Measurements from ENCODE around the gene NBEA. TPM values are rescaled to one million over a fixed set of nuclear protein-coding genes. Genes with fewer than 3 reads are reported as not detected.

The NBEA gene
- total RNA-seq, 1 experiment from 2014 or later: 4.1 TPM

- ATAC-seq (no peak), DNase-seq (ENCODE audit: low read depth, low spot score) (no peak)
- Histone ChIP-seq H3K27ac (ENCODE audit: low read depth, low read length) (no peak overlapping the region), H3K4me3 (replicated peaks in 1 of 2; ENCODE audit: low read depth in 1 of 2, low read length in 2 of 2) (no peak overlapping the region), H2AFZ (ENCODE audit: low read depth, low read length, poor library complexity, severe bottlenecking) (no peak overlapping the region), H3K4me1 (ENCODE audit: control insufficient read depth in 1 of 2, insufficient read depth in 2 of 2, low read length in 2 of 2) (peaks cover 0 to 7% of the 10 kb centered on the region in 2 experiments; a peak in 2 of 4 replicates), H4K20me1 (ENCODE audit: insufficient read depth) (no peaks in the 10 kb centered on the region), H3K27me3 (ENCODE audit: insufficient read depth, low read length) (no peaks in the 10 kb centered on the region), H3K9me2 (ENCODE audit: insufficient read depth) (no peaks in the 10 kb centered on the region), H3K9ac (ENCODE audit: low read length) (no peak overlapping the region), H3K9me3 (ENCODE audit: control insufficient read depth in 1 of 2, insufficient read depth in 1 of 2, low read depth in 1 of 2, low read length in 2 of 2) (no peaks in the 10 kb centered on the region), H3K79me2 (ENCODE audit: insufficient read depth, low read length) (no peaks in the 10 kb centered on the region), H3K36me3 (ENCODE audit: control insufficient read depth in 1 of 2, insufficient read depth in 2 of 2, low read length in 2 of 2) (no peaks in the 10 kb centered on the region), H3K4me2 (ENCODE audit: low read length) (no peak overlapping the region)
- intact Hi-C loops (cut with micrococcal nuclease): loop anchor here (2.0 kb wide), 1 partner anchor 89 kb away; no protein-coding TSS in a partner anchor
- POLR2A ChIA-PET: no interaction called here
- CTCF ChIA-PET: interaction anchor here (0.7 to 1.7 kb wide), 3 partner anchors 8 to 14 kb away, joined by 3 to 8 read pairs (median 3); no protein-coding TSS in a partner anchor
- TF ChIP-seq CBX3 (IDR thresholded peaks at IDR 0.05; ENCODE audit: low read depth): no peak
- TF ChIP-seq POLR2AphosphoS5 (IDR thresholded peaks at IDR 0.05; ENCODE audit: low read depth, low read length): no peak
- no peak for TF ChIP-seq RAD21 (IDR thresholded peaks at IDR 0.05; ENCODE audit: low read depth)
- no peak for TF ChIP-seq MAX (IDR thresholded peaks at IDR 0.05)
- no peak for TF ChIP-seq SRF (IDR thresholded peaks at IDR 0.05; ENCODE audit: low read depth)
- no peak for TF ChIP-seq YY1 (IDR thresholded peaks at IDR 0.05; ENCODE audit: extremely low read depth, insufficient replicate concordance, low read depth, low read length)
- no TSS peak for BruUV-seq (replicated peaks)
- RAD21 ChIA-PET (ENCODE audit: low non-redundant PET in 1 of 2, low total read pairs in 2 of 2, uncharacterized antibody in 2 of 2, unreplicated experiment in 2 of 2): no interaction called here
Measured at GRCh38 chr13:35631666-35632065, 689.6 kb downstream of the NBEA start.

DNA sequence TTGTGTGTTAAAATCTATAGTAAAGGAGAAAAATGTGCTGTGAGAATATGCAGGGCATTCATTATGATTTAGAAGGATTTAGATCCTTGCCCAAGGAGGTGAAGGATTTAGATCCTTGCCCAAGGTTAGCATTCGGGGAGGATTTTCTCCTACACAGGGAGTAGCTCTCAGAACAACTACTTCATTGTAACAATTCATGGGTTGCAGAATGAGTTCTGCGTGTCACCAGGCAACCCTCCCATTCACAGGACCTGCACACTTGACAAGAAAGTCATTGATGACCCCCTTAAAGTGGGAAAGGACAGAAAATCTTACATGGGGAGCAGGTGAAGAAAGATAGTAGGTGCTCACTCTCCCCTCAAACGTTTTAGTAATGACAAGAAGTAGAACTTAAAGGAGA, 701.6 kb downstream of the NBEA start:
- no peak for DNase-seq (ENCODE audit: low read depth, low spot score)
- TF ChIP-seq ZNF274 (IDR thresholded peaks at IDR 0.05; ENCODE audit: low read depth, low read length) (no peak), POLR2AphosphoS5 (IDR thresholded peaks at IDR 0.05; ENCODE audit: low read depth, low read length) (no peak), CTCF (IDR thresholded peaks at IDR 0.05 in 2 of 3, conservative IDR thresholded peaks at IDR 0.05 in 1 of 3; ENCODE audit: borderline replicate concordance in 1 of 3, insufficient read depth in 1 of 3, low read depth in 2 of 3, low read length in 2 of 3) (no peak), RAD21 (IDR thresholded peaks at IDR 0.05; ENCODE audit: low read depth) (no peak), JUND (IDR thresholded peaks at IDR 0.05) (no peak), REST (IDR thresholded peaks at IDR 0.05; ENCODE audit: low read depth) (no peak), EZH2phosphoT487 (IDR thresholded peaks at IDR 0.05; ENCODE audit: borderline replicate concordance) (no peak), TCF7L2 (IDR thresholded peaks at IDR 0.05; ENCODE audit: borderline replicate concordance, extremely low read depth, insufficient read depth, insufficient read length) (no peak), ATF3 (IDR thresholded peaks at IDR 0.05) (no peak)

More for the DNA sequence above, 701.6 kb downstream of the NBEA start:
- no peak overlapping the region for H2AFZ ChIP-seq (ENCODE audit: low read depth, low read length, poor library complexity, severe bottlenecking)
- no peak overlapping the region for H3K27ac ChIP-seq (ENCODE audit: low read depth, low read length)
- H3K79me2 ChIP-seq (ENCODE audit: insufficient read depth, low read length): no peaks in the 10 kb centered on the region
- H3K36me3 ChIP-seq (ENCODE audit: control insufficient read depth in 1 of 2, insufficient read depth in 2 of 2, low read length in 2 of 2): no peaks in the 10 kb centered on the region
- CTCF ChIA-PET: no interaction called here
- H3K9me3 ChIP-seq (ENCODE audit: control insufficient read depth in 1 of 2, insufficient read depth in 1 of 2, low read depth in 1 of 2, low read length in 2 of 2): no peaks in the 10 kb centered on the region
- H3K9me2 ChIP-seq (ENCODE audit: insufficient read depth): no peaks in the 10 kb centered on the region
- POLR2A ChIA-PET: no interaction called here
- H4K20me1 ChIP-seq (ENCODE audit: insufficient read depth): no peaks in the 10 kb centered on the region
- intact Hi-C loops (cut with micrococcal nuclease): no loop called here
- BruUV-seq (replicated peaks): no TSS peak
- no peak overlapping the region for H3K4me3 ChIP-seq (replicated peaks in 1 of 2; ENCODE audit: low read depth in 1 of 2, low read length in 2 of 2)
- H3K4me2 ChIP-seq (ENCODE audit: low read length): no peak overlapping the region
- no peaks in the 10 kb centered on the region for H3K27me3 ChIP-seq (ENCODE audit: insufficient read depth, low read length)
- H3K4me1 ChIP-seq (ENCODE audit: control insufficient read depth in 1 of 2, insufficient read depth in 2 of 2, low read length in 2 of 2): no peaks in the 10 kb centered on the region
- no peak overlapping the region for H3K9ac ChIP-seq (ENCODE audit: low read length)
- RAD21 ChIA-PET (ENCODE audit: low non-redundant PET in 1 of 2, low total read pairs in 2 of 2, uncharacterized antibody in 2 of 2, unreplicated experiment in 2 of 2): no interaction called here
- ATAC-seq: no peak
